ENCODE data around the gene UTF1. TPM values are rescaled to one million over a fixed set of nuclear protein-coding genes. Genes with fewer than 3 reads are reported as not detected.

UTF1 gene
- total RNA-seq, 4 donors from 2014 or later, result not detected

DNA sequence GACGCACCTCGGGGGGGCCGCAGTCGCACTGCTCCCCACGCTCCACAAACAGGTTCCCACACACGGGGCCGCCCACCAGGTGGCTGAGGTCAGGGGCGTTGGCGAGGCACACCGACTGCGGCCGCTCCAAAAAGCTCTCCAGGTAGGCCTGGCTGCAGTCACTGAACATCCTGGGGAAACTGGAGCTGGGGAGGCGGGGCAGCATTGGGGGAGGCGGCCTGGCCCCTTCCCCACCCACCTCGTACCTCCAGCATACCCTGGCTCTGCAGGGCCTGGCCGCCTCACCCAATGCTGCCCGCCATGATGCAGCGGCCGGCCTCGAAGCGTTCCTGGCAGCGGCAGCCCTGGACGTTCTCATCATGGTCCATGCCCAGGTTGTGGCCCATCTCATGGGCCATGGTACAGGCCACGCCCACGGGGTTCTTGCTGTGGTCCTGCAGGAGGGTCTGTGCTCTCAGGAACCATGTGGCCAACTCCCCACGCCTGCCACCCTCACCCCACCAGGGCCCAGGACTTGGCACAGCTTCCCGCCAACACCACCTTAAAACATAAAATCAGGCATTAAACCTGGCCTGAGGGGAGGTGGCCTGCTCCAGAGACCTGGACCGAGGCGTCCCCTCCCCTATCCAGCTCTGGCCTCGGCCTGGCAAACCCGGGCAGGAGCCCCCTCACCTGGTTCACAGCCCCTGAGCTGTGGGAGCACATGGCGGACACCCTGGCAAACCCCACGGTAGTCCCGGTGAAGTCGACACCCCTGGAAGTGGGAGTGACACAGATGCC is 41.7 kb downstream of the UTF1 start:
- no peak for TF ChIP-seq POLR2A (IDR thresholded peaks at IDR 0.05)
- no peak for TF ChIP-seq EP300 (IDR thresholded peaks at IDR 0.05)
- no peak for TF ChIP-seq POLR2AphosphoS5 (IDR thresholded peaks at IDR 0.05)
- TF ChIP-seq, protein P1, sequence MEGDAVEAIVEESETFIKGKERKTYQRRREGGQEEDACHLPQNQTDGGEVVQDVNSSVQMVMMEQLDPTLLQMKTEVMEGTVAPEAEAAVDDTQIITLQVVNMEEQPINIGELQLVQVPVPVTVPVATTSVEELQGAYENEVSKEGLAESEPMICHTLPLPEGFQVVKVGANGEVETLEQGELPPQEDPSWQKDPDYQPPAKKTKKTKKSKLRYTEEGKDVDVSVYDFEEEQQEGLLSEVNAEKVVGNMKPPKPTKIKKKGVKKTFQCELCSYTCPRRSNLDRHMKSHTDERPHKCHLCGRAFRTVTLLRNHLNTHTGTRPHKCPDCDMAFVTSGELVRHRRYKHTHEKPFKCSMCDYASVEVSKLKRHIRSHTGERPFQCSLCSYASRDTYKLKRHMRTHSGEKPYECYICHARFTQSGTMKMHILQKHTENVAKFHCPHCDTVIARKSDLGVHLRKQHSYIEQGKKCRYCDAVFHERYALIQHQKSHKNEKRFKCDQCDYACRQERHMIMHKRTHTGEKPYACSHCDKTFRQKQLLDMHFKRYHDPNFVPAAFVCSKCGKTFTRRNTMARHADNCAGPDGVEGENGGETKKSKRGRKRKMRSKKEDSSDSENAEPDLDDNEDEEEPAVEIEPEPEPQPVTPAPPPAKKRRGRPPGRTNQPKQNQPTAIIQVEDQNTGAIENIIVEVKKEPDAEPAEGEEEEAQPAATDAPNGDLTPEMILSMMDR (IDR thresholded peaks at IDR 0.05), result no peak
- WGBS, 2 donors (ENCODE audit: low coverage in 1 of 2), result 87 to 95% methylated on average over 3 to 4 of the region's 35 CpGs
- Histone ChIP-seq H3K27ac (no peak overlapping the region), H3K9me3 (no peaks in the 10 kb centered on the region), H3K36me3 (peaks cover 0 to 37% of the 10 kb centered on the region in 2 donors), H3K27me3 (peaks cover 23% of the 10 kb centered on the region), H3K4me3 (no peak overlapping the region), H3K4me1 (peaks cover 0 to 13% (median 2%) of the 10 kb centered on the region in 3 donors)
- ATAC-seq, result no peak

DNA sequence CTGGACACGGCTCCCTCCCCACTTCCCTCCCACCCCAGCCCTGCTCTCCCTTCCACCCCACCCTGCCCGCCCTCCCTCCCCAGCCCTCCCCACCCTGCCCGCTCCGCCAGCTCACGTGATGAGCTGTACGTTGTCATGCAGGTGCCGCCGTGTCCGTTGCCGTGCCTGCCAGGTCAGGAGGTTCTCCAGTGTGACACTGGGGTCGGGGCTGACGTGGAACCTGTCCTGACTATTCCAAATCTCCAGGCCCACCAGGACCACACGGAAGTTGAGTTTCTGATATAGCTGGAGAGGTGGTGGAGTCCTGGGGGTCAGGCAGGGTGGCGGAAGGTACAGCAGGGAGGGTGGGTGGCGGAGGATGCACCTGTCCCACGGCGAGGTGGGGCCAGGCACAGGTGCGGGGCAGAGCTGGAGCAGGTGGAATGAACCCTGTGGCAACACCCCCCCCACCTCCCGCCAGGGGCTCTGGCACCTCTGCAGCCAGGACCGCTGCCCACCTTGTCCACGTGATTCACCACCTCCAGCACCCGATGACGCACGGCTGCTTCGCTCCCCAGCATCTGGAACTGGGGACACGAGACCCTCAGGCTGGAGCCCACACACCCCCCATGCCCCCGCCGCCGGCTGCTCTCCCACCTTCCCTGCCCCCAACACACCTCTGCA is 42.4 kb downstream of the UTF1 start:
- no peak for ATAC-seq
- TF ChIP-seq POLR2AphosphoS5 (IDR thresholded peaks at IDR 0.05) (no peak), POLR2A (IDR thresholded peaks at IDR 0.05) (no peak), EP300 (IDR thresholded peaks at IDR 0.05) (no peak)
- TF ChIP-seq, protein P1 (IDR thresholded peaks at IDR 0.05), result no peak

DNA sequence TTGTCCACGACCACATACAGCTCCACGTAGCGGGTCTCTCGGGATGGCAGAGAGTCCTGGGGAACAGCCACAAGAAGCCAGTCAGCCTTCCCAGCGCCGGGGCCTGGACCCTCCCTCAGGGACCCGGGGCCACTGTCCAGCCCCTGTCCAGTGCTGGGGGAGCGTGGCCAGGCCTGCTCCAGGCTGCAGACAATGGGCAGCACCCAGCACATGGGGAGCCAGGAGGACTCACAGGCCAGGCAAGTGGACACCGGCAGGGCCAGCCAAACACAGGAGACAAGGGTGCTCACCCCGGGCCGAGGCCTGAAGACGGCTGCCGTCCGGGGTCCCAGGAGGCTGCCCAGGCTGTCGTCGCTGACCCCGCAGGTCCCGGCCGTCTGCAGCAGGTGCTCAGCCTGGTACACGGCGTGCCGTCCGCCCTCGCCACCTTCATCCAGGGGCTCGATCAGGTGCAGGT is 43.0 kb downstream of the UTF1 start:
- Histone ChIP-seq H3K4me3 (no peak overlapping the region), H3K9me3 (no peaks in the 10 kb centered on the region), H3K36me3 (peaks cover 0 to 38% of the 10 kb centered on the region in 2 donors), H3K4me1 (peaks cover 0 to 26% (median 6%) of the 10 kb centered on the region in 3 donors), H3K27me3 (peaks cover 34% of the 10 kb centered on the region), H3K27ac (no peak overlapping the region)
- TF ChIP-seq, protein P1 (IDR thresholded peaks at IDR 0.05), result no peak
- TF ChIP-seq POLR2A (IDR thresholded peaks at IDR 0.05) (no peak), POLR2AphosphoS5 (IDR thresholded peaks at IDR 0.05) (no peak), EP300 (IDR thresholded peaks at IDR 0.05) (no peak)
- no CpG with 5 or more reads among the region's 25 CpGs for WGBS, 2 donors (ENCODE audit: low coverage in 1 of 2)
- ATAC-seq, result no peak

More for the DNA sequence above, 42.4 kb downstream of the UTF1 start:
- Histone ChIP-seq H3K4me1 (peaks cover 0 to 20% (median 6%) of the 10 kb centered on the region in 3 donors), H3K4me3 (no peak overlapping the region), H3K27ac (no peak overlapping the region), H3K36me3 (peaks cover 0 to 37% of the 10 kb centered on the region in 2 donors), H3K27me3 (peaks cover 30% of the 10 kb centered on the region), H3K9me3 (no peaks in the 10 kb centered on the region)
- 81% methylated on average over 6 of the region's 29 CpGs; no CpG with 5 or more reads in 1 of the 2 donors for WGBS, 2 donors (ENCODE audit: low coverage in 1 of 2)

DNA sequence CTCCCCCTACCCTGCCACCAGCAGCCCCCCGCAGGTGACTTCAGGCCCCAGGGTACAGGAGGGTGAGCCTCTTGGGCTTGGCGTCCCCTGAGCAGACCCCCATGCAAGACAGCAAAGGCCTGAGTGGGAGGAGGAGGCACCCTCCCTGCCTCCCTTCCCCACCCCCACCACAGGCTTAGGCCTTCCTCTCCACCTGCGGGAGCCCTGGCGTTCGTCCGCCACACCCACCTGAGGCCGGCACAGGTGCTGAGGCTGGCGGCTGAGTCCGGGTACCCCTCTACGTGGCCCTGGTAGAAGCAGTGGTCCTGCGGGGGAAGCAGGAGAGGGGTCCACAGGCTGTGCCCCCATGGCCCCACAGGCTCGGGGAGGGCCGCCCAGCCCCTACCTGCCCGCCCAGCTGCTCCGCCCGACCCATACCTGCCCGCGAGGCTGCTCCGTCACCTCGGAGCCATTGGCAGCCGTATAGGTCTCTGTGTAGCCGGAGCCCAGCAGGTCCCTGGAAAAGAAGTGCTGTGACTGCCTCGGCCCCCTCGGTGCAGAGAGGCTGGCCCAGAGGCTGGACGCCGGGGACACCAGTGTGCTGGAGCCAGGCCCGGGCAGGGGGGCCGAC is 43.6 kb downstream of the UTF1 start:
- Histone ChIP-seq H3K27ac (no peak overlapping the region), H3K27me3 (peaks cover 34% of the 10 kb centered on the region), H3K36me3 (peaks cover 0 to 41% of the 10 kb centered on the region in 2 donors), H3K4me1 (peaks cover 0 to 26% (median 6%) of the 10 kb centered on the region in 3 donors), H3K4me3 (no peak overlapping the region), H3K9me3 (no peaks in the 10 kb centered on the region)
- WGBS, 2 donors (ENCODE audit: low coverage in 1 of 2), result no CpG with 5 or more reads among the region's 28 CpGs
- no peak for TF ChIP-seq POLR2A (IDR thresholded peaks at IDR 0.05)
- TF ChIP-seq EP300 (IDR thresholded peaks at IDR 0.05), result no peak
- no peak for TF ChIP-seq POLR2AphosphoS5 (IDR thresholded peaks at IDR 0.05)
- TF ChIP-seq, protein P1 (IDR thresholded peaks at IDR 0.05), result no peak
- no peak for ATAC-seq
